Measurements from ENCODE around the gene EP300. TPM values are rescaled to one million over a fixed set of nuclear protein-coding genes. Genes with fewer than 3 reads are reported as not detected.

Gene EP300
- polyA plus RNA-seq, 3 donors = 5.7 to 81.6 (median 16.8) TPM

GRCh38 chr22:41215409-41215808 lies 123.0 kb downstream of the EP300 start:
- H3K27me3 ChIP-seq (ENCODE audit: control insufficient read depth in 2 of 2, insufficient read depth in 2 of 2, low read length in 2 of 2) = no peaks in the 10 kb centered on the region
- H3K9ac ChIP-seq (ENCODE audit: insufficient read depth, low read length, poor library complexity, severe bottlenecking) = no peak overlapping the region
- H4K20me1 ChIP-seq (ENCODE audit: insufficient read depth, low read length) = no peaks in the 10 kb centered on the region
- peaks cover 0 to 4% (median 0%) of the 10 kb centered on the region in 3 donors for H3K27me3 Mint-ChIP-seq (ENCODE audit: low read depth in 3 of 3)
- H3K27ac ChIP-seq (ENCODE audit: low read depth in 1 of 2, low read length in 2 of 2) = no peak overlapping the region
- no peak for DNase-seq
- H3K4me2 ChIP-seq (replicated peaks; ENCODE audit: extremely low read depth, low read length, poor library complexity, severe bottlenecking) = no peak overlapping the region
- H3K27ac Mint-ChIP-seq = peak overlapping the region in 1 of 7 donors; percentile 37
- H2AFZ ChIP-seq (ENCODE audit: insufficient read depth, low read depth, low read length, poor library complexity, severe bottlenecking) = no peak overlapping the region
- peaks cover 24 to 65% of the 10 kb centered on the region in 2 donors for H3K36me3 ChIP-seq (replicated peaks in 1 of 2; ENCODE audit: control insufficient read depth in 1 of 2, insufficient read depth in 2 of 2, low read length in 2 of 2)
- no peak overlapping the region for H3K4me3 ChIP-seq (replicated peaks in 1 of 3; ENCODE audit: low read depth in 2 of 3, low read length in 3 of 3)
- TF ChIP-seq CTCF (IDR thresholded peaks at IDR 0.05) = no peak
- intact Hi-C loops (cut with micrococcal nuclease) = no loop called here
- H3K4me1 Mint-ChIP-seq = peaks cover 27% of the 10 kb centered on the region
- H3K4me3 Mint-ChIP-seq = no peak overlapping the region
- 100% methylated on average over 7 of the region's 10 CpGs for WGBS (ENCODE audit: insufficient coverage)
- H3K9me3 ChIP-seq (replicated peaks in 1 of 2; ENCODE audit: control insufficient read depth in 1 of 2, insufficient read depth in 1 of 2, low read length in 2 of 2) = no peaks in the 10 kb centered on the region
- peaks cover 48 to 73% of the 10 kb centered on the region in 2 donors for H3K36me3 Mint-ChIP-seq
- no peaks in the 10 kb centered on the region for H3K79me2 ChIP-seq (ENCODE audit: insufficient read depth, low read length)
- peaks cover 28% of the 10 kb centered on the region in 2 donors for H3K4me1 ChIP-seq (ENCODE audit: control insufficient read depth in 1 of 2, insufficient read depth in 2 of 2, low read length in 2 of 2)
- peaks cover 0 to 7% (median 5%) of the 10 kb centered on the region in 7 donors for H3K9me3 Mint-ChIP-seq

- 94% methylated on average over 7 of the region's 7 CpGs for WGBS (ENCODE audit: insufficient coverage)
- Histone ChIP-seq H2AFZ (ENCODE audit: insufficient read depth, low read depth, low read length, poor library complexity, severe bottlenecking) (no peak overlapping the region), H3K27ac (ENCODE audit: low read depth in 1 of 2, low read length in 2 of 2) (peak overlapping the region in 1 of 2 donors; percentile 84), H3K4me3 (replicated peaks in 1 of 3; ENCODE audit: low read depth in 2 of 3, low read length in 3 of 3) (peak overlapping the region in 1 of 3 experiments; percentile 62), H3K9ac (ENCODE audit: insufficient read depth, low read length, poor library complexity, severe bottlenecking) (no peak overlapping the region), H3K27me3 (ENCODE audit: control insufficient read depth in 2 of 2, insufficient read depth in 2 of 2, low read length in 2 of 2) (no peaks in the 10 kb centered on the region), H3K9me3 (replicated peaks in 1 of 2; ENCODE audit: control insufficient read depth in 1 of 2, insufficient read depth in 1 of 2, low read length in 2 of 2) (no peaks in the 10 kb centered on the region), H3K4me2 (replicated peaks; ENCODE audit: extremely low read depth, low read length, poor library complexity, severe bottlenecking) (no peak overlapping the region), H3K36me3 (replicated peaks in 1 of 2; ENCODE audit: control insufficient read depth in 1 of 2, insufficient read depth in 2 of 2, low read length in 2 of 2) (peaks cover 25 to 65% of the 10 kb centered on the region in 2 donors), H3K4me1 (ENCODE audit: control insufficient read depth in 1 of 2, insufficient read depth in 2 of 2, low read length in 2 of 2) (peaks cover 28% of the 10 kb centered on the region in 2 donors), H4K20me1 (ENCODE audit: insufficient read depth, low read length) (no peaks in the 10 kb centered on the region), H3K79me2 (ENCODE audit: insufficient read depth, low read length) (no peaks in the 10 kb centered on the region)
- Mint-ChIP-seq H3K27ac (peak overlapping the region in 1 of 7 donors; percentile 58), H3K27me3 (ENCODE audit: low read depth in 3 of 3) (peaks cover 0 to 4% (median 0%) of the 10 kb centered on the region in 3 donors), H3K4me3 (peak overlapping the region in 1 of 2 donors; percentile 3), H3K9me3 (peaks cover 0 to 7% (median 5%) of the 10 kb centered on the region in 7 donors), H3K4me1 (peaks cover 27% of the 10 kb centered on the region), H3K36me3 (peaks cover 48 to 73% of the 10 kb centered on the region in 2 donors)
- intact Hi-C loops (cut with micrococcal nuclease) = no loop called here
- no peak for DNase-seq
- no peak for TF ChIP-seq CTCF (IDR thresholded peaks at IDR 0.05)
These were observed 123.5 kb downstream of the EP300 start for GRCh38 chr22:41215926-41216325.
